GM23248 (cell line): ENCODE data around the gene DBF4B.
"Not testable (repeated sequence)": the region's sequence is repeated elsewhere in the genome, so short reads cannot be mapped to it uniquely, and the experiment has no call there.

Experiments used
- EZH2 ChIP-seq: fragments of 200-600 bp; sonication (generic); IDR thresholded peaks from 2 replicates; pipeline ENCODE4 v1.6.1; 2018; ENCODE audit warnings: antibody characterized with exemption, mild to moderate bottlenecking; ENCODE audit not compliant: insufficient read depth, poor library complexity, severe bottlenecking
- EZH2phosphoT487 ChIP-seq: fragments of 200-600 bp; sonication (generic); IDR thresholded peaks from 2 replicates; pipeline ENCODE4 v1.6.1; 2018; ENCODE audit warnings: antibody characterized with exemption, moderate library complexity, mild to moderate bottlenecking, low read depth; ENCODE audit not compliant: insufficient read depth

- TF ChIP-seq EZH2, EZH2phosphoT487: not testable (repeated sequence)
These were observed 17.6 kb upstream of the DBF4B start for GRCh38 chr17:44690746-44691306.
